Esophagus (tissue), 2 donors: Measurements from ENCODE around the gene NFKBIZ. TPM values are rescaled to one million over a fixed set of nuclear protein-coding genes. Genes with fewer than 3 reads are reported as not detected.

Source experiments
- H3K27ac ChIP-seq, 2 donors: one replicate each; pipeline ENCODE4 v1.5.1; 2013; ENCODE audit warnings: low read depth in 2 of 2, mild to moderate bottlenecking in 2 of 2, inconsistent platforms in 1 of 2, low read length in 1 of 2, moderate library complexity in 1 of 2
- H3K27me3 ChIP-seq, 2 donors: one replicate each; pipeline ENCODE4 v1.6.1; 2013; ENCODE audit warnings: low read length in 2 of 2, control low read depth in 1 of 2, mild to moderate bottlenecking in 1 of 2; ENCODE audit not compliant: insufficient read depth in 2 of 2, control insufficient read depth in 1 of 2
- H3K36me3 ChIP-seq, 2 donors: one replicate each; pipeline ENCODE4 v1.6.1; 2013; ENCODE audit warnings: low read length in 1 of 2; ENCODE audit not compliant: control insufficient read depth in 2 of 2, insufficient read depth in 2 of 2
- H3K4me1 ChIP-seq, 2 donors: one replicate each; pipeline ENCODE4 v1.6.1; 2013; ENCODE audit warnings: low read length in 1 of 2; ENCODE audit not compliant: control insufficient read depth in 2 of 2, insufficient read depth in 2 of 2
- H3K4me3 ChIP-seq, 2 donors: one replicate each; pipeline ENCODE4 v1.5.1; 2013; ENCODE audit warnings: low read length in 2 of 2, mild to moderate bottlenecking in 2 of 2, low read depth in 1 of 2, moderate library complexity in 1 of 2
- H3K9me3 ChIP-seq, 2 donors: one replicate each; pipeline ENCODE4 v1.6.1; 2013; ENCODE audit warnings: mild to moderate bottlenecking in 2 of 2, low read depth in 1 of 2, low read length in 1 of 2, moderate library complexity in 1 of 2; ENCODE audit not compliant: control insufficient read depth in 2 of 2, insufficient read depth in 1 of 2
- WGBS, 2 donors: extraction: QIAGEN DNeasy Blood & Tissue Kit; methylation state at CpG; one replicate each; pipeline ENCODE4 v1.1.7; 2013; 5-methylcytosine and 5-hydroxymethylcytosine counted together
- polyA plus RNA-seq, 2 donors: library from polyadenylated mRNA; stranded (reverse); fragments of 200-250 nt; gene quantifications; one replicate each; pipeline ENCODE4 v1.2.3, GENCODE V29; 2013
- donor health status: healthy with polysubstance abuse.
- donor health status: Bipolar disorder and iron deficiency.

NFKBIZ gene, protein sequence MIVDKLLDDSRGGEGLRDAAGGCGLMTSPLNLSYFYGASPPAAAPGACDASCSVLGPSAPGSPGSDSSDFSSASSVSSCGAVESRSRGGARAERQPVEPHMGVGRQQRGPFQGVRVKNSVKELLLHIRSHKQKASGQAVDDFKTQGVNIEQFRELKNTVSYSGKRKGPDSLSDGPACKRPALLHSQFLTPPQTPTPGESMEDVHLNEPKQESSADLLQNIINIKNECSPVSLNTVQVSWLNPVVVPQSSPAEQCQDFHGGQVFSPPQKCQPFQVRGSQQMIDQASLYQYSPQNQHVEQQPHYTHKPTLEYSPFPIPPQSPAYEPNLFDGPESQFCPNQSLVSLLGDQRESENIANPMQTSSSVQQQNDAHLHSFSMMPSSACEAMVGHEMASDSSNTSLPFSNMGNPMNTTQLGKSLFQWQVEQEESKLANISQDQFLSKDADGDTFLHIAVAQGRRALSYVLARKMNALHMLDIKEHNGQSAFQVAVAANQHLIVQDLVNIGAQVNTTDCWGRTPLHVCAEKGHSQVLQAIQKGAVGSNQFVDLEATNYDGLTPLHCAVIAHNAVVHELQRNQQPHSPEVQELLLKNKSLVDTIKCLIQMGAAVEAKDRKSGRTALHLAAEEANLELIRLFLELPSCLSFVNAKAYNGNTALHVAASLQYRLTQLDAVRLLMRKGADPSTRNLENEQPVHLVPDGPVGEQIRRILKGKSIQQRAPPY
- 10 to 100 TPM; 14.4 to 30.3 TPM for polyA plus RNA-seq

DNA sequence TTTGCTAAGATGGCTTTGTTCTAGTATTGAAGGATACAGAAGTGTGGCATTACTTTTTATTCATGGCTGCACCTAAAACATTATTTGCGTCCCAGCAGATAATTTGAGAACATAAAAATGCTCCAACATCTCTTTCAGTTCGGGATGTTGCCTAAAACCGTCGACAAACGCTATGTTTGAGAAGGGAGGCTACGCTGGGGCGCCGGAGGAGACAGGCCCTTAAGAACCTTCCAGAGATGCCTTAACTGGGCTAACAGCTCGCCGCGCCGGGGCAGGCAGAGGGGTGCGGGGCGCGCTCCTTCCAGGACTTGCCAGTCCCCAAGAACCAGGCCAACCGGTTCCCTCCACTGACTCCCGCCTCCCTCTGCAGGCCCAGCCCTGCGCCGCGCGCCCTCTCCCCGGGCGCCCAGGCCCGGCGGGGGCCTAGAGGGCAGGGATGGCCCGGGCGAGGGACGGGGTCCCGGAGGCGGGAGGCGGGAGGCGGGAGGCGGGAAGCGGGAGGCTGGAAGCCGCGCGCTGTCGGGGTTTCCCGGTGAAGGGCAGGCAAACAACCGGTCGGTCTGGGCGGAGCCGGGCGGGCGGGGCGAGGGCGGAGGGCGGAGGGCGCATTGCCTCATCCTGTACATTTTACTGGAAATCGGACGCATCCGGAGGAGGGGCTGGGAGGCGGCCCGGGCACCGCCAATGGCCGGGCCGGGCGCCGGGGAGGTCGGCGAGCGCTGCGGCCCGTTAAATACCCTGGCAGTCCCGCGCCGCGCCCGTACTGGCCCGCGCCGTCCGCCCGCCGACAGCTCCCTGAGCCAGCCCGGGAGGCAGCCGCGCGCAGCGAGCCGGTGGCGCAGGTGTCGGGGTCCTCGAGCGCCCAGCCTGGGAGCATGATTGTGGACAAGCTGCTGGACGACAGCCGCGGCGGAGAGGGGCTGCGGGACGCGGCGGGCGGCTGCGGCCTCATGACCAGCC lies at the start of gene NFKBIZ:
TSS of gene NFKBIZ (plus strand) at position 761 of the 960 bp plus-strand sequence. CDS start at position 876, 115 bp downstream.
- peaks cover 0 to 9% of the 10 kb centered on the region in 2 donors for H3K36me3 ChIP-seq
- 1 to 2% methylated on average over 69 to 95 of the region's 95 CpGs for WGBS, 2 donors

DNA sequence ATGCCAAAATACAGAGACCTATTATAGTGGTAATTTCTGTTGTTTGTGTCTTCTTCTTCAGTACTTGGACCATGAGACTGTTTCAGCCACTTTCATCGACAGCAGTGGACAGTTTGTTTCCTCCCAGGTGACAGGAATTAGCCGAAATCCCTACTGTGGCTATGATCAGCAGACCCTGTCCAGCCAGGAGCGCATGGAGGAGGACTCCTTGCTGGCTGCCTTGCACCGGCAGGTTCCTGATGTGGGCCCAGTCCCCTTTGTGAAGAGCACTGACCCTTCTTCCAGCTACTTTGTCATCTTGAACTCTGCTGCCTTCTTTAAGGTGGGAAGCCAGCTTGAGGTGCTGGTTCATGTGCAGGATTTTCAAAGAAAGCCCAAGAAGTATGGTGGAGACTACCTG lies 48.1 kb upstream of the NFKBIZ start:
- 87 to 91% methylated on average over 4 of the region's 4 CpGs for WGBS, 2 donors
- no peak overlapping the region for H3K4me3 ChIP-seq
- H3K36me3 ChIP-seq = no peaks in the 10 kb centered on the region
- H3K27ac ChIP-seq = no peak overlapping the region
- no peaks in the 10 kb centered on the region for H3K27me3 ChIP-seq
- no peaks in the 10 kb centered on the region for H3K9me3 ChIP-seq
- no peaks in the 10 kb centered on the region for H3K4me1 ChIP-seq

More for the DNA sequence above, at the start of gene NFKBIZ:
- Histone ChIP-seq H3K27ac (peak within 1 kb of the TSS; percentile 94 to 100), H3K4me3 (peak within 1 kb of the TSS; percentile 84 to 96), H3K27me3 (no peaks in the 10 kb centered on the region), H3K4me1 (peaks cover 0 to 7% of the 10 kb centered on the region in 2 donors), H3K9me3 (no peaks in the 10 kb centered on the region)

DNA sequence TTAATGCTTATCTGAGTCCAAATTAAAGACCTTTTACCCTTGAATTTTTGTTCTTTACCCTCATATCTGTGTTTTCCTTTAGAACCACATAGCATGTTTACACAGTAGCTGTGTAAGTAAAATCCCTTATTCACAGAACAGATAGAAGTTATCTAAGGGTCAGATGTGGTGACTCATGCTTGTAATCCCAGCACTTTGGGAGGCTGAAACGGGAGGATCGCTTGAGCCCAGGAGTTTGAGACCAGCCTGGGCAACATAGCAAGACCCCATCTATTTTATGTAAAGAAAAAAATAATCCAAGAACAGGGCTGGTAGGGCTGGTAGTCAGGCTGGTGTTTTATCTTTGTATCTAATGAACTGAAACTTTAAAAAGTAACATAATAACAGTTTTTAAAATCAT lies 47.1 kb upstream of the NFKBIZ start:
- Histone ChIP-seq H3K9me3 (no peaks in the 10 kb centered on the region), H3K36me3 (no peaks in the 10 kb centered on the region), H3K4me1 (no peaks in the 10 kb centered on the region), H3K4me3 (no peak overlapping the region), H3K27me3 (no peaks in the 10 kb centered on the region), H3K27ac (no peak overlapping the region)
- 72 to 88% methylated on average over 2 of the region's 2 CpGs for WGBS, 2 donors

DNA sequence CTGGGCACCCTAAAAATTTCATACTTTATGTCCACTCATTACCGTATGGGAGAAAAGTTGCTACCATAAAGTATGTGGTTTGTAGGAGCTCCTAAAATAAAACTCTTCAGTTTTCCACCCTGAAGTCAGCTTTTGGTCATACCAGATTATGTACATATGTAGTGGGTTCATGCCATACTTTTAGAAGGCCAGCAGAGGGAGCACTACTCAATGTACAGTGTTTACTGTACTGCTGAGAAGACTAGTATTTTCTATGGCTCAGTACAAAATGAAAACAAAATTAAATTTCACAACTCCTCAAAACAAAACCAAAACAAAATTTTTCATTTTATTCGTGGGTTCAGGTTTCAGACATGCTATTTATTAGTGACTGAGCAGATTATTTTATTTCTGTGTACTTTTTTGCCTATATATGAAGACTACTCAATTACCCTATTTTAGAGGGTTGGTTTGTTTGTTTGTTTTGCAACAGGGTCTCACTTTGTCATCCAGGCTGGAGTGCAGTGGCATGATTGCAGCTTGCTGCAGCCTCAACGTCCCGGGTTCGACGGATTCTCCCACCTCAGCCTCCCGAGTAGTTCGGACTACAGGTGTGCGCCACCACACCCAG lies 46.0 kb upstream of the NFKBIZ start:
- no peaks in the 10 kb centered on the region for H3K9me3 ChIP-seq
- no peak overlapping the region for H3K27ac ChIP-seq
- no peaks in the 10 kb centered on the region for H3K27me3 ChIP-seq
- WGBS, 2 donors = 79% methylated on average over 9 of the region's 9 CpGs
- no peaks in the 10 kb centered on the region for H3K4me1 ChIP-seq
- H3K36me3 ChIP-seq = no peaks in the 10 kb centered on the region
- H3K4me3 ChIP-seq = no peak overlapping the region

DNA sequence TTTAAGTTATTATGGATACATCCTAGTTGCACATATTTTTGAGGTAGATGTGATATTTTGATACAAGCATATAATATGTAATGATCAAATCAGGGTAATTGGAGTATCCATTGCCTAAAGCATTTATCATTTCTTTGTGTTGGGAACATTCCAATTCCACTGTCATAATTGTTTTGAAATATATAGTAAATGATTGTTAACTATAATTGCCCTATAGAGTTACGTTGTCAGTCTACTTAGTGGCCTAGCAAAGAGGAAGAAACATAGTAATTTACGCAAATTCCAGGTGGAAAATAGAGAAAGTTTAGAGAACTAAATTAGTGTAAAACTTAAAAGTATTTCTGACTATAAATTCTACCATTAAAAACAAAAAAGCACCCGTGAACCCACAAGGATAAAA lies 45.4 kb upstream of the NFKBIZ start:
- no peak overlapping the region for H3K4me3 ChIP-seq
- no peaks in the 10 kb centered on the region for H3K27me3 ChIP-seq
- no peak overlapping the region for H3K27ac ChIP-seq
- H3K4me1 ChIP-seq = no peaks in the 10 kb centered on the region
- H3K36me3 ChIP-seq = no peaks in the 10 kb centered on the region
- no peaks in the 10 kb centered on the region for H3K9me3 ChIP-seq
- WGBS, 2 donors = 85 to 93% methylated on average over 3 of the region's 3 CpGs

DNA sequence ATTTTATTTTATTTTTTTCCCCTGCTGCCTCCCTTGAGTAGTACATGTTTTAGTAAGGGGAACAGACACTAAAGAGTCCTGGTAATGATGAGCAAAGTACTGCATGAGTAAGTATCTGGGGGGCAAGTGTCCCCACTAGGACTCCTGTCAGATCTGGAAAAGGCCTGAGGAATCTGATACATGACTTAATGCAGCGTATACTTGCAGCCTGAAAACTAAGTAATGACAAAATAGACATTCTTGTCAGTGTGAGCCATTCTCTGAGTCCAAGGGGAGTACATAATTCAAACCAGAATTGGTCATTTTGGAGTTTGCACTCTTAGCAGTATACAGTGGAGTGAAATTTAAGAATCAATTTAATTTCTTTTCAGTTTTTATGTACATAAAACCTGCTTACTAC lies 42.8 kb upstream of the NFKBIZ start:
- no peak overlapping the region for H3K4me3 ChIP-seq
- no peaks in the 10 kb centered on the region for H3K9me3 ChIP-seq
- H3K36me3 ChIP-seq = no peaks in the 10 kb centered on the region
- no peak overlapping the region for H3K27ac ChIP-seq
- no peaks in the 10 kb centered on the region for H3K27me3 ChIP-seq
- WGBS, 2 donors = 91 to 93% methylated on average over 1 of the region's 1 CpG
- no peaks in the 10 kb centered on the region for H3K4me1 ChIP-seq

DNA sequence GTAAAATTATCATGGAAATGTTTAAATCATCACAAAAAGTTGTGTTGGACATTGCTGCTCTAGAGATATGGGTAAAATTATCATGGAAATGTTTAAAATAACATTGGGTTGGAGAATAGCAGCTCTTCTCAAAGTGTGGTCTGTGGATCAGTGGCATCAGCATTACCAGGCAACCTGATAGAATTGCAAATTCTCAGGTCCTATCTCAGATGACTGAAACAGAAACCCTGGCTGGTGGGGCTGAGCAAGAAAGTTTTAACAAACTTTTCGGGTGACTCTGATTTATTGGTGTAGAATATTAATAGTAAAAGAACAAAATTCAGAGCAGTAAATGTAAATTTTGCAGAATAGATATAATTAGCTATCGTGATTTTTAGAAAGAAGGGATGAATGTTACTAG lies 41.4 kb upstream of the NFKBIZ start:
- H3K27ac ChIP-seq = no peak overlapping the region
- no peaks in the 10 kb centered on the region for H3K36me3 ChIP-seq
- H3K4me3 ChIP-seq = no peak overlapping the region
- WGBS, 2 donors = 84 to 94% methylated on average over 2 of the region's 2 CpGs
- no peaks in the 10 kb centered on the region for H3K4me1 ChIP-seq
- no peaks in the 10 kb centered on the region for H3K9me3 ChIP-seq
- no peaks in the 10 kb centered on the region for H3K27me3 ChIP-seq

DNA sequence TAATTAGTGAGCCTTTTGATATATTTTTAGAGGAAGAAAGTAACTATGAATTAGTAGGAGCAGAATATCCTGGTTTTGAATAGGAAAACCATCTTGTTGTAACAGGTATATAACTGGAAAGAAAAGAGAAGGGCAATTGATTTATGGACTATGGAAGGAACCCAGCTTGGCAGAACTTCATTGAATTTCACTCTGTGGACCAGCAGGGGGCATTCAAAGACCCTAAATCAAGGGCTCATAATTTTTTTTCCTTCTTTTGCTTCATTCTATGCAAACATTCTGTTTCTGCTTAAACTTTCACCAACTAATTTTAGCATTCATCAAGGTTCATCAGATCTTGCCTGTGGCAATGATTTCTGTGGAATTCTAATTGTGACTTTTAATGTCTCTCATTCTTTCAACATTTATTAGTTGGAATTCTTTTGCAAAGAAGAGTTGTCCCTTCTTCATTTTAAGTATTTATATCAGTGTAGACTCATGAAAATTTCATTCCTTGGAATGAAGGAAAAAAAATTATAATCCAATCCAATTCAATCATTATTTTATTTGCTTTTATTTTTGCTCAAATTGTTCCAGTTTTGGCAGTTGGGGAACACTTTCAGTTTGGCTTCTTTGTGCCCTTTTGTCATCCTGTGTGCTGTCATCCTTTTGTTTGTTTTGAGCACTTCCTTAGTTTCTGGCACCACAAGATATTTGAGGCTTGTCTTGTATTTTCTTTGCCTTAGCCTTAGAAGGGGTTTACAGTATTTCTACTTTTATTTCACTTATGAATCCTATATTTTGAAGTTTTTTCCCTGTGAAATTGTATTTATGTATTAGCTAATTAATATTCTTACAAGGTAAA lies 39.9 kb upstream of the NFKBIZ start:
- no peak overlapping the region for H3K4me3 ChIP-seq
- H3K36me3 ChIP-seq = no peaks in the 10 kb centered on the region
- H3K27me3 ChIP-seq = no peaks in the 10 kb centered on the region
- no peaks in the 10 kb centered on the region for H3K4me1 ChIP-seq
- no peak overlapping the region for H3K27ac ChIP-seq
- no peaks in the 10 kb centered on the region for H3K9me3 ChIP-seq
